ENCODE results near the gene XXYLT1. TPM values are rescaled to one million over a fixed set of nuclear protein-coding genes. Genes with fewer than 3 reads are reported as not detected.

The XXYLT1 gene
- total and polyA plus RNA-seq, 10 of the 15 experiments (the other 5 are each of a cell fraction or from before 2014, with no cell fraction given), result 1.2 to 14.2 (median 9.3) TPM

- 82% methylated on average over 7 of the region's 7 CpGs for WGBS (ENCODE audit: insufficient coverage, insufficient replicate concordance, low lambda C conversion rate, missing lambda C conversion rate)
- intact Hi-C loops (cut with micrococcal nuclease; ENCODE audit: unreplicated experiment), result no loop called here
- no peaks in the 10 kb centered on the region for H4K20me1 ChIP-seq (ENCODE audit: control insufficient read depth, insufficient read depth)
- H3K9ac ChIP-seq (ENCODE audit: control insufficient read depth, insufficient read depth, low read length), result no peak overlapping the region
- FAIRE-seq, result no peak
- CTCF ChIA-PET, result interaction anchor here (1.1 to 2.0 kb wide), 3 partner anchors 11 to 490 kb away, joined by 3 to 6 read pairs (median 4); no protein-coding TSS in a partner anchor
- RAD21 ChIA-PET (ENCODE audit: unreplicated experiment), result no interaction called here
- TF ChIP-seq TCF12 (IDR thresholded peaks at IDR 0.05; ENCODE audit: low read depth, low read length) (no peak), CREB1 (IDR thresholded peaks at IDR 0.05; ENCODE audit: low read depth) (no peak), ZNF217 (IDR thresholded peaks at IDR 0.05) (no peak), ATF7 (IDR thresholded peaks at IDR 0.05; ENCODE audit: low read depth) (no peak), POLR2A (IDR thresholded peaks at IDR 0.05; ENCODE audit: low read depth, low read length) (no peak), SIN3A (IDR thresholded peaks at IDR 0.05; ENCODE audit: low read depth, low read length) (no peak), MEF2B (IDR thresholded peaks at IDR 0.05; ENCODE audit: partially characterized antibody, poor library complexity, severe bottlenecking) (no peak), REST (IDR thresholded peaks at IDR 0.05; ENCODE audit: low read depth, low read length) (no peak), KLF5 (IDR thresholded peaks at IDR 0.05; ENCODE audit: partially characterized antibody) (no peak), NBN (IDR thresholded peaks at IDR 0.05) (no peak), RBBP5 (conservative IDR thresholded peaks at IDR 0.05) (no peak), TBL1XR1 (IDR thresholded peaks at IDR 0.05; ENCODE audit: low read depth, low read length) (no peak), IKZF1 (conservative IDR thresholded peaks at IDR 0.05) (no peak)
- no peaks in the 10 kb centered on the region for H3K9me3 ChIP-seq (replicated peaks; ENCODE audit: control insufficient read depth, insufficient read depth, low read length)
- BruUV-seq (replicated peaks), result no TSS peak
- no peaks in the 10 kb centered on the region for H3K79me2 ChIP-seq (ENCODE audit: control insufficient read depth, insufficient read depth, low read length)
- H3K4me3 ChIP-seq, result no peak overlapping the region
- in situ Hi-C loops (cut with MboI), result no loop called here
- POLR2A ChIA-PET, result interaction anchor here (1.5 kb wide), 1 partner anchor 10 kb away, joined by 3 read pairs; no protein-coding TSS in a partner anchor
- no peak for DNase-seq (ENCODE audit: low read depth, low spot score)
- H3K27ac ChIP-seq (ENCODE audit: control insufficient read depth, insufficient read depth), result no peak overlapping the region
- H3K36me3 ChIP-seq (ENCODE audit: control insufficient read depth in 2 of 2, insufficient read depth in 2 of 2, low read length in 1 of 2), result no peaks in the 10 kb centered on the region
- H2AFZ ChIP-seq (ENCODE audit: control insufficient read depth, low read depth, low read length), result no peak overlapping the region
- no peaks in the 10 kb centered on the region for H3K4me1 ChIP-seq (ENCODE audit: control insufficient read depth, insufficient read depth, low read length)
- ATAC-seq, result no peak
- no peaks in the 10 kb centered on the region for H3K27me3 ChIP-seq (replicated peaks in 1 of 2; ENCODE audit: control insufficient read depth in 2 of 2, insufficient read depth in 2 of 2, low read length in 1 of 2)
- no peak overlapping the region for H3K4me2 ChIP-seq (ENCODE audit: control insufficient read depth, insufficient read depth)
- SMC1A ChIA-PET (ENCODE audit: uncharacterized antibody, unreplicated experiment), result interaction anchor here (1.3 to 2.5 kb wide), 3 partner anchors 15 to 45 kb away, joined by 4 to 7 read pairs (median 4); no protein-coding TSS in a partner anchor
Observed at GRCh38 chr3:195172896-195173295, 98.1 kb downstream of the XXYLT1 start.
